ENCODE data around the gene CIITA. TPM values are rescaled to one million over a fixed set of nuclear protein-coding genes. Genes with fewer than 3 reads are reported as not detected.

The CIITA gene
- total RNA-seq, 1 donor from 2014 or later: 0.04 TPM

GRCh38 chr16:10871157-10871991 lies 5.6 kb upstream of the CIITA start:
- TF ChIP-seq, protein P1, sequence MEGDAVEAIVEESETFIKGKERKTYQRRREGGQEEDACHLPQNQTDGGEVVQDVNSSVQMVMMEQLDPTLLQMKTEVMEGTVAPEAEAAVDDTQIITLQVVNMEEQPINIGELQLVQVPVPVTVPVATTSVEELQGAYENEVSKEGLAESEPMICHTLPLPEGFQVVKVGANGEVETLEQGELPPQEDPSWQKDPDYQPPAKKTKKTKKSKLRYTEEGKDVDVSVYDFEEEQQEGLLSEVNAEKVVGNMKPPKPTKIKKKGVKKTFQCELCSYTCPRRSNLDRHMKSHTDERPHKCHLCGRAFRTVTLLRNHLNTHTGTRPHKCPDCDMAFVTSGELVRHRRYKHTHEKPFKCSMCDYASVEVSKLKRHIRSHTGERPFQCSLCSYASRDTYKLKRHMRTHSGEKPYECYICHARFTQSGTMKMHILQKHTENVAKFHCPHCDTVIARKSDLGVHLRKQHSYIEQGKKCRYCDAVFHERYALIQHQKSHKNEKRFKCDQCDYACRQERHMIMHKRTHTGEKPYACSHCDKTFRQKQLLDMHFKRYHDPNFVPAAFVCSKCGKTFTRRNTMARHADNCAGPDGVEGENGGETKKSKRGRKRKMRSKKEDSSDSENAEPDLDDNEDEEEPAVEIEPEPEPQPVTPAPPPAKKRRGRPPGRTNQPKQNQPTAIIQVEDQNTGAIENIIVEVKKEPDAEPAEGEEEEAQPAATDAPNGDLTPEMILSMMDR (IDR thresholded peaks at IDR 0.05; ENCODE audit: insufficient read depth, low read length, poor library complexity, severe bottlenecking): no peak
- DNase-seq (ENCODE audit: low read depth): peak; percentile 77
- Histone ChIP-seq H3K27me3 (ENCODE audit: control insufficient read depth, insufficient read depth, low read length) (no peaks in the 10 kb centered on the region), H3K4me3 (ENCODE audit: low read depth, low read length) (no peak overlapping the region), H3K36me3 (ENCODE audit: control insufficient read depth, insufficient read depth, low read length) (no peaks in the 10 kb centered on the region)

DNA sequence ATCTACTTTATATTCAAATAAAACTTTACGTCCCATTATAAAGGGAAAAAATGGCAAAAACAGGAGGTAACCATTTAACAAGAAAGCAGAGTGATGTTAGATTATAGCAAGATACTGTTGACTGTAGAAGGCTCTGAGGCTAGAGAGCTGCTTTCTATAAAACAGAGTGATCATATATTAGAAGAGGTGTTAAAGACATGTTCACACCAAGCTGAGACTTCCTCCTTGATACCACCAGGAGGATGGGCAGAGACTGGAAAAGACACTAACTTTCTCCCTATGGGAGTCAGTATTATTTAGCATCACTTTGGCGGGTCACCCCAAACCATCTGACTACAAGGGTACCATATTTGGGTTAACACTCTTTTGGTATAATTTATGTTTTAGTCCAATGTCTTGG lies 687 bp upstream of the CIITA start:
- no peak for DNase-seq (ENCODE audit: low read depth)
- Histone ChIP-seq H3K27me3 (ENCODE audit: control insufficient read depth, insufficient read depth, low read length) (peaks cover 37% of the 10 kb centered on the region), H3K4me3 (ENCODE audit: low read depth, low read length) (no peak overlapping the region), H3K36me3 (ENCODE audit: control insufficient read depth, insufficient read depth, low read length) (no peaks in the 10 kb centered on the region)
- TF ChIP-seq, protein P1 (IDR thresholded peaks at IDR 0.05; ENCODE audit: insufficient read depth, low read length, poor library complexity, severe bottlenecking): no peak

DNA sequence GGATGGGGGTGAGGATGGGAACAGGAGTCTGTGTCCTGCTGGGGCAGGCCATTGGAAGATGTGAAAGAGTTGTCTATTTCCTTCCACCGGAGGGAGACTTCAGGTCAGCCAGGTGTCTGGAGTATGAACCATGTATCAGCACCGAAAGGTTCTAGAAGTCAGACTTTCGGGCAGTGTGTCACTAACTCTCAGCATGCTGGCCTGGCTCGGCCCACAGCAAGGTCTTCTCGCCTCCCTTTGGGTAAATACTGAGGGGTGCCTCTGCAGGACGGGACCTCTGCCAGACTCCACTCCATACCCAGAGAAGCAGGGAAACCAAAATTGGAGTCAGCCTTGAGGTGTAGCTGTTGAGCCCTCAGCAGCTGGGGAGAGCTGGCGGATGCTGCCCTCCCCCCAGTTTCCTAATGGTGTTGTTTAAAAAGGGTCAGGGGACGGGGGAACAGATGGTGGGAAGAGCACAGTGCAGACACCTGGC lies 507 bp downstream of the CIITA start:
- no peak overlapping the region for H3K4me3 ChIP-seq (ENCODE audit: low read depth, low read length)
- DNase-seq (ENCODE audit: low read depth): no peak
- peaks cover 37% of the 10 kb centered on the region for H3K27me3 ChIP-seq (ENCODE audit: control insufficient read depth, insufficient read depth, low read length)
- H3K36me3 ChIP-seq (ENCODE audit: control insufficient read depth, insufficient read depth, low read length): no peaks in the 10 kb centered on the region
- TF ChIP-seq, protein P1 (IDR thresholded peaks at IDR 0.05; ENCODE audit: insufficient read depth, low read length, poor library complexity, severe bottlenecking): no peak

GRCh38 chr16:10878328-10878643 lies 1.3 kb downstream of the CIITA start:
- Histone ChIP-seq H3K36me3 (ENCODE audit: control insufficient read depth, insufficient read depth, low read length) (no peaks in the 10 kb centered on the region), H3K27me3 (ENCODE audit: control insufficient read depth, insufficient read depth, low read length) (peaks cover 37% of the 10 kb centered on the region), H3K4me3 (ENCODE audit: low read depth, low read length) (no peak overlapping the region)
- TF ChIP-seq, protein P1 (IDR thresholded peaks at IDR 0.05; ENCODE audit: insufficient read depth, low read length, poor library complexity, severe bottlenecking): no peak
- no peak for DNase-seq (ENCODE audit: low read depth)

GRCh38 chr16:10878644-10879501 lies 1.9 kb downstream of the CIITA start:
- H3K4me3 ChIP-seq (ENCODE audit: low read depth, low read length): peak overlapping the region; percentile 27
- peaks cover 37% of the 10 kb centered on the region for H3K27me3 ChIP-seq (ENCODE audit: control insufficient read depth, insufficient read depth, low read length)
- TF ChIP-seq, protein P1 (IDR thresholded peaks at IDR 0.05; ENCODE audit: insufficient read depth, low read length, poor library complexity, severe bottlenecking): no peak
- DNase-seq (ENCODE audit: low read depth): no peak
- H3K36me3 ChIP-seq (ENCODE audit: control insufficient read depth, insufficient read depth, low read length): no peaks in the 10 kb centered on the region

Measured in kidney epithelial cell (primary cell).